Natural killer cell treated with Interleukin-12 subunit alpha and Interleukin-12 subunit beta and Interleukin-15 and Interleukin-18, amount 100 ng/mL, for 72 hours (primary cell): ENCODE data around the gene COX5A. TPM values are rescaled to one million over a fixed set of nuclear protein-coding genes. Genes with fewer than 3 reads are reported as not detected.

Experiments
- total RNA-seq, 2 donors: library from RNA; stranded (reverse); gene quantifications; one replicate each; pipeline ENCODE4 v1.2.3, GENCODE V29; 2022

The COX5A gene
- total RNA-seq, 2 donors from 2014 or later: 221 to 229 TPM

Other genes starting within 250 kb of the COX5A start
- 10 to 100 TPM; 69.4 to 73.0 TPM for gene EDC3, start 242.0 kb downstream of the COX5A start, total RNA-seq
- gene CYP1A1, start 212.5 kb downstream of the COX5A start, total RNA-seq: 1 to 10 TPM; 3.2 to 4.6 TPM
- gene CYP1A2, start 189.2 kb downstream of the COX5A start, total RNA-seq: not detected
- 100 to 1,000 TPM; 323 TPM for gene CSK, start 156.0 kb downstream of the COX5A start, total RNA-seq
- gene LMAN1L, start 125.2 kb downstream of the COX5A start, total RNA-seq: 1 to 10 TPM; 3.4 to 4.9 TPM
- 1 to 10 TPM in 1 of 2 donors, under 1 TPM in 1; 0.43 to 1.7 TPM for gene CPLX3, start 111.4 kb downstream of the COX5A start, total RNA-seq
- gene ULK3, start 94.9 kb downstream of the COX5A start, total RNA-seq: 10 to 100 TPM; 39.1 to 74.7 TPM
- 100 to 1,000 TPM; 109 to 111 TPM for gene SCAMP2, start 64.7 kb downstream of the COX5A start, total RNA-seq
- gene MPI, start 48.0 kb downstream of the COX5A start, total RNA-seq: 10 to 100 TPM; 43.6 to 46.8 TPM
- gene FAM219B, start 31.2 kb downstream of the COX5A start, total RNA-seq: 10 to 100 TPM; 49.6 to 74.3 TPM
- gene RPP25, start 18.7 kb upstream of the COX5A start, total RNA-seq: 1 to 10 TPM; 1.5 to 3.6 TPM
- gene SCAMP5, start 57.5 kb upstream of the COX5A start, total RNA-seq: 1 to 10 TPM in 1 of 2 donors, under 1 TPM in 1; 0.40 to 2.7 TPM
- 10 to 100 TPM; 27.0 to 42.0 TPM for gene PPCDC, start 85.5 kb upstream of the COX5A start, total RNA-seq